ENCODE results near the gene GAMT.

GAMT gene

GRCh38 chr19:1363599-1363998 is 37.7 kb downstream of the GAMT start:
- no peak for TF ChIP-seq CTCF (IDR thresholded peaks at IDR 0.05; ENCODE audit: low read depth, low read length)
- DNase-seq (ENCODE audit: extremely low read depth, low read depth): no peak

- DNase-seq (ENCODE audit: extremely low read depth, low read depth): no peak
Observed at GRCh38 chr19:1362387-1363257, 38.7 kb downstream of the GAMT start.

GRCh38 chr19:1361601-1362386 is 39.5 kb downstream of the GAMT start:
- DNase-seq (ENCODE audit: extremely low read depth, low read depth): no peak
- no peak for TF ChIP-seq CTCF (IDR thresholded peaks at IDR 0.05; ENCODE audit: low read depth, low read length)

More at GRCh38 chr19:1362387-1363257, 38.7 kb downstream of the GAMT start:
- no peak for TF ChIP-seq CTCF (IDR thresholded peaks at IDR 0.05; ENCODE audit: low read depth, low read length)

- TF ChIP-seq CTCF (IDR thresholded peaks at IDR 0.05; ENCODE audit: low read depth, low read length): no peak; the same call in 1 of the 2 replicates
- DNase-seq (ENCODE audit: extremely low read depth, low read depth): peak; percentile 62
Observed at GRCh38 chr19:1360818-1361461, 40.4 kb downstream of the GAMT start.

- TF ChIP-seq CTCF (IDR thresholded peaks at IDR 0.05; ENCODE audit: low read depth, low read length): no peak
Observed at GRCh38 chr19:1360126-1360817, 41.1 kb downstream of the GAMT start.

GRCh38 chr19:1357531-1358109 is 43.7 kb downstream of the GAMT start:
- TF ChIP-seq CTCF (IDR thresholded peaks at IDR 0.05; ENCODE audit: low read depth, low read length): no peak
- no peak for DNase-seq (ENCODE audit: extremely low read depth, low read depth)

More at GRCh38 chr19:1360126-1360817, 41.1 kb downstream of the GAMT start:
- DNase-seq (ENCODE audit: extremely low read depth, low read depth): no peak
